GM19023 (cell line): ENCODE results near the gene GPR34.
A peak's percentile ranks its signal among the peaks of the same experiment; 100 is the strongest.
"Not testable (repeated sequence)": the region's sequence is repeated elsewhere in the genome, so short reads cannot be mapped to it uniquely, and the experiment has no call there.

Source experiments
- ATAC-seq: cut with Tn5 transposase; IDR thresholded peaks from one replicate; pipeline ENCODE4 v1.9.1; 2021; ENCODE audit warnings: mild to moderate bottlenecking, moderate library complexity; ENCODE audit not compliant: unreplicated experiment

The GPR34 gene

GRCh38 chrX:41688835-41689234 is at the start of gene GPR34:
TSS of gene GPR34 (plus strand) at chrX:41688973. CDS start at chrX:41695634, 6,661 bp downstream.
- ATAC-seq, result no peak

- ATAC-seq, result not testable (repeated sequence)
These were observed 42.6 kb upstream of the GPR34 start for GRCh38 chrX:41646201-41646600.

GRCh38 chrX:41653125-41653524 is 35.6 kb upstream of the GPR34 start:
- ATAC-seq, result no peak

- ATAC-seq, result no peak
These were observed 33.7 kb upstream of the GPR34 start for GRCh38 chrX:41655101-41655500.

GRCh38 chrX:41655631-41656030 is 33.1 kb upstream of the GPR34 start:
- no peak for ATAC-seq

- ATAC-seq, result no peak
These were observed 27.2 kb upstream of the GPR34 start for GRCh38 chrX:41661366-41662095.

- ATAC-seq, result peak; percentile 83
These were observed 24.3 kb upstream of the GPR34 start for GRCh38 chrX:41664375-41664901.

GRCh38 chrX:41664908-41665307 is 23.9 kb upstream of the GPR34 start:
- ATAC-seq, result no peak

GRCh38 chrX:41665686-41666085 is 23.1 kb upstream of the GPR34 start:
- no peak for ATAC-seq

- ATAC-seq, result no peak
These were observed 22.5 kb upstream of the GPR34 start for GRCh38 chrX:41666251-41666650.

GRCh38 chrX:41667631-41668030 is 21.1 kb upstream of the GPR34 start:
- ATAC-seq, result no peak

- no peak for ATAC-seq
These were observed 18.7 kb upstream of the GPR34 start for GRCh38 chrX:41670112-41670511.

GRCh38 chrX:41671082-41671481 is 17.7 kb upstream of the GPR34 start:
- ATAC-seq, result no peak

GRCh38 chrX:41672643-41673042 is 16.1 kb upstream of the GPR34 start:
- ATAC-seq, result no peak

- ATAC-seq, result not testable (repeated sequence)
These were observed 12.4 kb upstream of the GPR34 start for GRCh38 chrX:41676361-41676760.

- no peak for ATAC-seq
These were observed 11.4 kb upstream of the GPR34 start for GRCh38 chrX:41677183-41678060.

- ATAC-seq, result no peak
These were observed 4.6 kb upstream of the GPR34 start for GRCh38 chrX:41684138-41684537.

GRCh38 chrX:41684940-41685339 is 3.8 kb upstream of the GPR34 start:
- no peak for ATAC-seq

- ATAC-seq, result no peak
These were observed 2.0 kb upstream of the GPR34 start for GRCh38 chrX:41686788-41687187.

GRCh38 chrX:41688156-41688555 is 617 bp upstream of the GPR34 start:
- ATAC-seq, result no peak

- ATAC-seq, result no peak
These were observed 938 bp downstream of the GPR34 start for GRCh38 chrX:41689711-41690110.
